Stomach smooth muscle (tissue), 2 donors: Measurements from ENCODE around the gene ASTN2.

ENCODE experiments used
- H3K27ac ChIP-seq: one replicate; pipeline ENCODE4 v1.7.0; 2013; ENCODE audit warnings: mild to moderate bottlenecking, low read length, inconsistent platforms
- H3K27me3 ChIP-seq, 2 donors: one replicate each; pipeline ENCODE4 v1.7.0; 2013; ENCODE audit warnings: low read length in 2 of 2; ENCODE audit not compliant: insufficient read depth in 2 of 2, control insufficient read depth in 1 of 2
- H3K36me3 ChIP-seq, 2 donors: one replicate each; pipeline ENCODE4 v1.7.0; 2013; ENCODE audit warnings: low read length in 2 of 2; ENCODE audit not compliant: control insufficient read depth in 2 of 2, insufficient read depth in 2 of 2
- H3K4me1 ChIP-seq: one replicate; pipeline ENCODE4 v1.7.0; 2013; ENCODE audit warnings: low read length; ENCODE audit not compliant: control insufficient read depth, insufficient read depth
- H3K4me3 ChIP-seq, 2 donors: one replicate each; pipeline ENCODE4 v1.7.0; 2013; ENCODE audit warnings: low read length in 2 of 2
- H3K9ac ChIP-seq, 2 donors: one replicate each; pipeline ENCODE4 v1.7.0; 2013; ENCODE audit warnings: low read length in 2 of 2, mild to moderate bottlenecking in 1 of 2
- H3K9me3 ChIP-seq, 2 donors: one replicate each; pipeline ENCODE4 v1.7.0; 2013; ENCODE audit warnings: low read length in 2 of 2; ENCODE audit not compliant: control insufficient read depth in 2 of 2
- donor health status: healthy.
- donor health status: Pancreatic carcinoma.

The ASTN2 gene

GRCh38 chr9:116943970-116944369, 470.9 kb downstream of the ASTN2 start:
- no peaks in the 10 kb centered on the region for H3K4me1 ChIP-seq
- H3K27me3 ChIP-seq: no peaks in the 10 kb centered on the region
- no peaks in the 10 kb centered on the region for H3K36me3 ChIP-seq
- H3K4me3 ChIP-seq: no peak overlapping the region
- no peak overlapping the region for H3K27ac ChIP-seq
- H3K9ac ChIP-seq: no peak overlapping the region
- peaks cover 0 to 2% of the 10 kb centered on the region in 2 donors for H3K9me3 ChIP-seq

DNA sequence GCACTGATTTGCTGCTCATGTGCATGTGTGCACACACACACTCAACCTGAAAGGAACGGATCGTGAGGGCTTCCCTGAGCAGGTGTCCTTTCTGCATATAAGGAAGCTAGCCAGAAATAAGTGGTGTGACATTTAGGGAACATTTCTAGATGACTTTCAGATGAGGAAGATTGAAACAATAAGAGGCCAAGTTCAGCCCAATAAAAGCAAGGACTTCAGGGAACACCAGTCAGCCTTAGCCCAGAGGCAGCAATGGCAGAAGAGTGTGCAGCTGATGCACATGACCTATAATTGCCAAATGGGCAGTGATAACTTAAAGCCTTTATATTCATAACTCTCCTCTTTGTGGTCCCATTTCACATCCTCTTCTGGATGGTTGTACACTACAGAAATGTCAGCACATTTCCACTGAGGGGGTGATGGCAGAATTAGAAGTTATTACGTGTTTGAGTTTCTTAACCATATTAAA, 472.2 kb downstream of the ASTN2 start:
- no peaks in the 10 kb centered on the region for H3K36me3 ChIP-seq
- H3K9me3 ChIP-seq: peaks cover 0 to 2% of the 10 kb centered on the region in 2 donors
- no peaks in the 10 kb centered on the region for H3K27me3 ChIP-seq
- H3K4me1 ChIP-seq: no peaks in the 10 kb centered on the region
- no peak overlapping the region for H3K27ac ChIP-seq
- no peak overlapping the region for H3K4me3 ChIP-seq
- no peak overlapping the region for H3K9ac ChIP-seq

GRCh38 chr9:116941266-116941665, 473.6 kb downstream of the ASTN2 start:
- H3K27ac ChIP-seq: no peak overlapping the region
- peaks cover 0 to 2% of the 10 kb centered on the region in 2 donors for H3K9me3 ChIP-seq
- H3K27me3 ChIP-seq: no peaks in the 10 kb centered on the region
- H3K4me3 ChIP-seq: no peak overlapping the region
- H3K9ac ChIP-seq: no peak overlapping the region
- no peaks in the 10 kb centered on the region for H3K4me1 ChIP-seq
- H3K36me3 ChIP-seq: no peaks in the 10 kb centered on the region

- Histone ChIP-seq H3K9me3 (peaks cover 0 to 2% of the 10 kb centered on the region in 2 donors), H3K36me3 (no peaks in the 10 kb centered on the region), H3K4me3 (no peak overlapping the region), H3K9ac (no peak overlapping the region), H3K27ac (no peak overlapping the region), H3K27me3 (no peaks in the 10 kb centered on the region), H3K4me1 (no peaks in the 10 kb centered on the region)
Measured at GRCh38 chr9:116940614-116941215, 474.1 kb downstream of the ASTN2 start.

DNA sequence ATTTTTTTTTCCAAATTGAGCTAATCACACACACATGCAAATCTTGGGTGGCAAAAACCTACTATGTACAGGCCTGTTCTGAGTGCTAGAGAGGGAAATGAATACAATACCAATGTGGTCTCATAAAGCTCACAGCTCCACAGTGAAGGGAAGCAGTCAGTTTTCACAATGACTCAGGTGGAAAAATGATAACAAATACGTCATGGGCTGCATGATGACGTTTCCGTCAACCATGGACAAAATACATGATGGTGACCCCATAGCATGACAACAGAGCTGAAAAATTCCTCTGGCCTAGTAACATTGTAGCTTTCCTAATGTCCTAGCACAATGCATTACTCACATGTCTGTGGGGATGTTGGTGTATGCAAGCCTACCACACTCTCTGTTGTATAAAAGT, 475.2 kb downstream of the ASTN2 start:
- no peak overlapping the region for H3K27ac ChIP-seq
- H3K9me3 ChIP-seq: peaks cover 0 to 2% of the 10 kb centered on the region in 2 donors
- H3K27me3 ChIP-seq: no peaks in the 10 kb centered on the region
- H3K4me1 ChIP-seq: no peaks in the 10 kb centered on the region
- H3K9ac ChIP-seq: no peak overlapping the region
- H3K36me3 ChIP-seq: no peaks in the 10 kb centered on the region
- no peak overlapping the region for H3K4me3 ChIP-seq

DNA sequence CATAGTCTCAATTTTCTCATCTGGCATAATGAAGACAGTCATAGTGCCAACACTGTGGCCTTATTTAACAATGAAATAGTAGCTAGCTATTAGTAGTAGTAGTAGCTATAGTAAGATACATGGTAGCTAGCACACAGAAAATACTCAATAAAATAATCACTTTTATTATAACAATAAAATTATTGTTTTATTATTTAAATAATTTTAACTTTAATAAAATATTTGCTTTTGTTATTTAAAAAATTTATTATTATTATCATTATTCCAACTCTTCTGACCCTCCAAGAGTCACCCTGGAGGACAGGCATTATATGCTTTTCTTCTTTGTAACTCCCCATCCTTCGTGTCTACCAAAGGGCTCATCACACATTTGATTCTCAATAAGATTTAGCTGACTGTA, 475.7 kb downstream of the ASTN2 start:
- Histone ChIP-seq H3K27ac (no peak overlapping the region), H3K4me1 (no peaks in the 10 kb centered on the region), H3K27me3 (no peaks in the 10 kb centered on the region), H3K36me3 (no peaks in the 10 kb centered on the region), H3K9ac (no peak overlapping the region), H3K9me3 (peaks cover 0 to 2% of the 10 kb centered on the region in 2 donors), H3K4me3 (no peak overlapping the region)

GRCh38 chr9:116937361-116937760, 477.5 kb downstream of the ASTN2 start:
- Histone ChIP-seq H3K4me1 (no peaks in the 10 kb centered on the region), H3K36me3 (no peaks in the 10 kb centered on the region), H3K27ac (no peak overlapping the region), H3K9ac (no peak overlapping the region), H3K27me3 (no peaks in the 10 kb centered on the region), H3K4me3 (no peak overlapping the region), H3K9me3 (no peaks in the 10 kb centered on the region)

DNA sequence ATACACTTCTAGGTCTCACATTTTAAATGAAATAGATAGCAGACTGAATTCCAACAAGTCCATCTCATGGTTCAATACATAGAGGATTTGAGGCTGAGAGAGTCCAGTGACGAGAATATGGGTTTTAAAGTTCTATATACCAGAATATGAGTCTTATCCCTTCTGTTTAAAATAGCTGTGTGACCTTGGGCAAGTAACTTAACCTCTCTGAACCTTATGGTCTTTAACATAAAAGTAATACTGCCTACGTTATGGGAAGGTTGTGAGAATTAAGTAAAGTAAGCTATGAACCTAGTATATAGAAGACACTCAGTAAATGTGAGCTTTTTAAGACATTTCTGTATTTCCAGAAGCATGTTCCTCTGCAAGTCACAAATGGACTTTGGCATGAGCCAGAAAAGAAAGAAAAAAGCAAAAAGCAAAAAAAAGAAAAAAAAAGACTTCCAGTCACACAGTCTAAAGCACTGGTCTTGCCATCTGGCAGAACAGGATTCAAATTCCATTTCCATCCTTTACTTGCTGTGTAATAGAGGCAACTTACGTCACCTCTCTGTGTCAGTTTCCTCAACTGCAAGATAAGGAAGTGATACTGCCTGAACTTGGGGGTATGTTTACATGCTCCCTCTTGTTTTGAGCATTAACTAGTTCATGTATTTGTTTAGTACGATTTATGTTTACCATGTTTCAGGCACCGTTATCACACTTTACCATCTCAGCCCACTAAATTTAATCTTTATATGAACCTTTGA, 479.5 kb downstream of the ASTN2 start:
- H3K4me1 ChIP-seq: no peaks in the 10 kb centered on the region
- peaks cover 0 to 4% of the 10 kb centered on the region in 2 donors for H3K27me3 ChIP-seq
- H3K27ac ChIP-seq: no peak overlapping the region
- H3K9ac ChIP-seq: no peak overlapping the region
- no peak overlapping the region for H3K4me3 ChIP-seq
- no peaks in the 10 kb centered on the region for H3K36me3 ChIP-seq
- H3K9me3 ChIP-seq: no peaks in the 10 kb centered on the region

- Histone ChIP-seq H3K27me3 (peaks cover 0 to 6% of the 10 kb centered on the region in 2 donors), H3K9ac (no peak overlapping the region), H3K9me3 (no peaks in the 10 kb centered on the region), H3K4me1 (no peaks in the 10 kb centered on the region), H3K4me3 (no peak overlapping the region), H3K36me3 (no peaks in the 10 kb centered on the region), H3K27ac (no peak overlapping the region)
Measured at GRCh38 chr9:116934131-116934530, 480.7 kb downstream of the ASTN2 start.

DNA sequence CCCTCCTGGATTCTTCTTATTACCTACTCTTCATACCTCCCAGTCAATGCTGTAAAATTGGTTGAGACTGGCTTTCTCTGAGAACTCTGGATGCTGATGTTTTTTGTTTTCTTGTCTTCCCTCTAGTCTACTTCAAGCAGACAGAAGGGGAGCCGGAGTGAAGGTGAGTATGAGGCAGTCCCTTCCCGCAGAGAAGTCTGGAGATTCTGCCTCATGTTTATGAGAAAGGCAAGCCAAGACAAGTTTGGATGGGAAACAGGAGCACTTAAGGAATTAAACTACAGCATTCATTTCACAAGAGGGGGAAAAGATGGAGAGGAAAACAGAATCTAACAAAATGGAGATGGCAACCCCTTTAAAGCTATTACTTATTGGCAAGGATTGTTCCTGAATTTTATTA, 481.6 kb downstream of the ASTN2 start:
- no peak overlapping the region for H3K9ac ChIP-seq

GRCh38 chr9:116929621-116930020, 485.2 kb downstream of the ASTN2 start:
- no peak overlapping the region for H3K27ac ChIP-seq
- H3K9ac ChIP-seq: no peak overlapping the region
- no peak overlapping the region for H3K4me3 ChIP-seq
- H3K9me3 ChIP-seq: no peaks in the 10 kb centered on the region
- no peaks in the 10 kb centered on the region for H3K4me1 ChIP-seq
- peaks cover 0 to 11% of the 10 kb centered on the region in 2 donors for H3K27me3 ChIP-seq
- no peaks in the 10 kb centered on the region for H3K36me3 ChIP-seq

More for the DNA sequence above, 481.6 kb downstream of the ASTN2 start:
- no peak overlapping the region for H3K27ac ChIP-seq
- no peaks in the 10 kb centered on the region for H3K9me3 ChIP-seq
- H3K4me1 ChIP-seq: no peaks in the 10 kb centered on the region
- H3K4me3 ChIP-seq: no peak overlapping the region
- H3K36me3 ChIP-seq: no peaks in the 10 kb centered on the region
- peaks cover 0 to 8% of the 10 kb centered on the region in 2 donors for H3K27me3 ChIP-seq
